Measurements from ENCODE around the gene CBX5. TPM values are rescaled to one million over a fixed set of nuclear protein-coding genes. Genes with fewer than 3 reads are reported as not detected.
A peak's percentile ranks its signal among the peaks of the same experiment; 100 is the strongest.

CBX5 gene
- total RNA-seq, 1 donor from 2014 or later = 98.1 TPM

DNA sequence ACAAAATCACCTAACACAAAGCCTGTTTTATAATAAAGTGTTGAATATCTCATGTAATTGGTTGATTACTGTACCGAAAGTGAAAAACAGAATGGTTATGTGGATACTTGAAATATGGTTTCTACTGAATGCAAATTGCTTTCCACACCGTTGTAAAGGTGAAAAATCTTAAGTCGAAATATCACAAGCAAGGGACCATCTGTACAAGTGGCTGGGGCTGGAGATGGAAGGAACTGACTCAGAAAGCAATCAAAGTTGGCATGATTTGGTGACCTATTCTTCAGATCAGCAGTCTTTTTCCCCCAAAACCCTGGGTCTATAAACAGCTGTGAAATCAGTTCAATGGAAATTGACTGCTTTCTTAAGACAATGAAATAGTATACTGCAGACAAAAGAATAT is 3.6 kb downstream of the CBX5 start:
- DNase-seq (ENCODE audit: extremely low spot score, unreplicated experiment) = no peak
- H3K4me1 Mint-ChIP-seq (ENCODE audit: unreplicated experiment) = peaks cover 31% of the 10 kb centered on the region
- H3K27me3 Mint-ChIP-seq (ENCODE audit: unreplicated experiment) = no peaks in the 10 kb centered on the region
- TF ChIP-seq, protein P1, sequence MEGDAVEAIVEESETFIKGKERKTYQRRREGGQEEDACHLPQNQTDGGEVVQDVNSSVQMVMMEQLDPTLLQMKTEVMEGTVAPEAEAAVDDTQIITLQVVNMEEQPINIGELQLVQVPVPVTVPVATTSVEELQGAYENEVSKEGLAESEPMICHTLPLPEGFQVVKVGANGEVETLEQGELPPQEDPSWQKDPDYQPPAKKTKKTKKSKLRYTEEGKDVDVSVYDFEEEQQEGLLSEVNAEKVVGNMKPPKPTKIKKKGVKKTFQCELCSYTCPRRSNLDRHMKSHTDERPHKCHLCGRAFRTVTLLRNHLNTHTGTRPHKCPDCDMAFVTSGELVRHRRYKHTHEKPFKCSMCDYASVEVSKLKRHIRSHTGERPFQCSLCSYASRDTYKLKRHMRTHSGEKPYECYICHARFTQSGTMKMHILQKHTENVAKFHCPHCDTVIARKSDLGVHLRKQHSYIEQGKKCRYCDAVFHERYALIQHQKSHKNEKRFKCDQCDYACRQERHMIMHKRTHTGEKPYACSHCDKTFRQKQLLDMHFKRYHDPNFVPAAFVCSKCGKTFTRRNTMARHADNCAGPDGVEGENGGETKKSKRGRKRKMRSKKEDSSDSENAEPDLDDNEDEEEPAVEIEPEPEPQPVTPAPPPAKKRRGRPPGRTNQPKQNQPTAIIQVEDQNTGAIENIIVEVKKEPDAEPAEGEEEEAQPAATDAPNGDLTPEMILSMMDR (IDR thresholded peaks at IDR 0.05) = no peak
- peak overlapping the region; percentile 36 for H3K27ac Mint-ChIP-seq (ENCODE audit: unreplicated experiment)
- no peak overlapping the region for H3K4me3 Mint-ChIP-seq (ENCODE audit: unreplicated experiment)
- H3K9me3 Mint-ChIP-seq (ENCODE audit: unreplicated experiment) = no peaks in the 10 kb centered on the region
- peaks cover 6% of the 10 kb centered on the region for H3K36me3 Mint-ChIP-seq (ENCODE audit: unreplicated experiment)

DNA sequence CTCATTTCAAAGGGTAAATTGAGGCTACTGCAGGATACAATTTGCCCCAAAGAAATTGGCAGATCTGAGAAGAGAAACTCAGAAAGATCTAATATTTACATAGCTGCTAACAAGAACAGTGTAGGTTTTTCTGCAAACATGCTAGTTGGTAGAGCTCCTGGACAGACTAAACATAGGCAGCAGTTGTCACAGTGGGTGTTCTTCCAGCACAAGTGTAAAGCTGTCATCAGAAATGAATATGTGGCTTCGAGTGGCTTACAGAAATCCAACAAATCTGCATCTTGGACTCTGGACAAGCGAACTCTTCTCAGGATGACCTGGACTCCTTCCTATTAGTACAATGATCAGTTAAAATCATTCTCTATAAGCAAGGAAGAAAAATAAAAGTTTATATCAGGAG is 5.9 kb downstream of the CBX5 start:
- Mint-ChIP-seq H3K4me3 (ENCODE audit: unreplicated experiment) (no peak overlapping the region), H3K9me3 (ENCODE audit: unreplicated experiment) (no peaks in the 10 kb centered on the region), H3K4me1 (ENCODE audit: unreplicated experiment) (peaks cover 30% of the 10 kb centered on the region), H3K27me3 (ENCODE audit: unreplicated experiment) (no peaks in the 10 kb centered on the region), H3K27ac (ENCODE audit: unreplicated experiment) (peak overlapping the region; percentile 61), H3K36me3 (ENCODE audit: unreplicated experiment) (peaks cover 4% of the 10 kb centered on the region)
- no peak for DNase-seq (ENCODE audit: extremely low spot score, unreplicated experiment)
- TF ChIP-seq, protein P1 (IDR thresholded peaks at IDR 0.05) = no peak

GRCh38 chr12:54272214-54272613 is 7.7 kb downstream of the CBX5 start:
- no peak for DNase-seq (ENCODE audit: extremely low spot score, unreplicated experiment)
- peaks cover 16% of the 10 kb centered on the region for H3K4me1 Mint-ChIP-seq (ENCODE audit: unreplicated experiment)
- no peak overlapping the region for H3K27ac Mint-ChIP-seq (ENCODE audit: unreplicated experiment)
- no peak overlapping the region for H3K4me3 Mint-ChIP-seq (ENCODE audit: unreplicated experiment)
- peaks cover 4% of the 10 kb centered on the region for H3K36me3 Mint-ChIP-seq (ENCODE audit: unreplicated experiment)
- no peaks in the 10 kb centered on the region for H3K27me3 Mint-ChIP-seq (ENCODE audit: unreplicated experiment)
- TF ChIP-seq, protein P1 (IDR thresholded peaks at IDR 0.05) = no peak
- H3K9me3 Mint-ChIP-seq (ENCODE audit: unreplicated experiment) = no peaks in the 10 kb centered on the region

DNA sequence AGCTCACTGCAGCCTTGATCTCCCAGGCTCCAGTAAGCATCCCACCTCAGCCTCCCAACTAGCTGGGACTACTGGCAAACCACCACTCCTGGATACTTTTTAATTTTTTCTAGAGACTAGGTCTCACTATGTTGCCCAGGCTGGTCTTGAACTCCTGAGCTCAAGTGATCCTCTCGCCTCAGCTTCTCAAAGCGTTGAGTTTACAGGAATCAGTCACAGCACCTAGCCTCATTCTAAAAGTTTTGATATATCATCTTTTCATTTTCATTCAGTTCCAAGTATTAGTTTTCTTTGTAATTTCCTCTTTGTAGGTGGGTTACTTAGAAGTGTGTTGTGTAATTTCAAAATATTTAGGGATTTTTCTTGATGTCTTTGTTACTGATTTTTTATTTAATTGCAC is 9.6 kb downstream of the CBX5 start:
- peaks cover 4% of the 10 kb centered on the region for H3K36me3 Mint-ChIP-seq (ENCODE audit: unreplicated experiment)
- H3K4me1 Mint-ChIP-seq (ENCODE audit: unreplicated experiment) = peaks cover 16% of the 10 kb centered on the region
- H3K9me3 Mint-ChIP-seq (ENCODE audit: unreplicated experiment) = no peaks in the 10 kb centered on the region
- H3K27ac Mint-ChIP-seq (ENCODE audit: unreplicated experiment) = no peak overlapping the region
- no peak overlapping the region for H3K4me3 Mint-ChIP-seq (ENCODE audit: unreplicated experiment)
- TF ChIP-seq, protein P1 (IDR thresholded peaks at IDR 0.05) = no peak
- H3K27me3 Mint-ChIP-seq (ENCODE audit: unreplicated experiment) = no peaks in the 10 kb centered on the region
- DNase-seq (ENCODE audit: extremely low spot score, unreplicated experiment) = no peak

DNA sequence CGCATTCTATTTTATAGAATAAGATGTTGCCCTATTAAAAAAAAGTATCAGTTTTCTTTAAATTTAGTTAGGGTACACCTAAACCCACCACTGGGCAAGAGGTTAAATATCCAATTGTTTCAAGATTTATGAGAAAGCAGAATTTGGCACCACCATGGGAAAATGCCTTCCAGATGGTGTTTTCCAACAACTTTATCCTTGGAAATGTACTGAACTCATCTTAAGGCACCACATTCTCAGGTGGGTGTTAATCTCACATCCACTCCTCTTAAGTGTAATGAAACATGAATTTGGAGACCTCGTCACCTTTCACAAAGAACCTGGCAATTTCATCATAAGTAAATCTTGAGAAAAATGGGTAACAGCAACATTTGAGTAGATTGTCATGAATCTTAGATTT is 13.1 kb downstream of the CBX5 start:
- Mint-ChIP-seq H3K27me3 (ENCODE audit: unreplicated experiment) (no peaks in the 10 kb centered on the region), H3K27ac (ENCODE audit: unreplicated experiment) (no peak overlapping the region), H3K36me3 (ENCODE audit: unreplicated experiment) (no peaks in the 10 kb centered on the region), H3K4me1 (ENCODE audit: unreplicated experiment) (peaks cover 16% of the 10 kb centered on the region), H3K9me3 (ENCODE audit: unreplicated experiment) (no peaks in the 10 kb centered on the region), H3K4me3 (ENCODE audit: unreplicated experiment) (no peak overlapping the region)
- TF ChIP-seq, protein P1 (IDR thresholded peaks at IDR 0.05) = no peak
- DNase-seq (ENCODE audit: extremely low spot score, unreplicated experiment) = no peak

All from osteocyte (in vitro differentiated cells).